WI38 (cell line): ENCODE data around the gene ASCL5.

Experiments used
- H3K4me3 ChIP-seq: 2 replicates; pipeline ENCODE4 v1.5.1; 2011; ENCODE audit warnings: low read depth, mild to moderate bottlenecking, control low read depth, low read length
- CTCF ChIP-seq: IDR thresholded peaks from 2 replicates; pipeline ENCODE4 v1.5.1; 2012; ENCODE audit warnings: low read depth, mild to moderate bottlenecking, control low read depth, low read length

The ASCL5 gene

GRCh38 chr1:201142849-201143725, 16.1 kb upstream of the ASCL5 start:
- no peak for TF ChIP-seq CTCF
- H3K4me3 ChIP-seq, result no peak overlapping the region

DNA sequence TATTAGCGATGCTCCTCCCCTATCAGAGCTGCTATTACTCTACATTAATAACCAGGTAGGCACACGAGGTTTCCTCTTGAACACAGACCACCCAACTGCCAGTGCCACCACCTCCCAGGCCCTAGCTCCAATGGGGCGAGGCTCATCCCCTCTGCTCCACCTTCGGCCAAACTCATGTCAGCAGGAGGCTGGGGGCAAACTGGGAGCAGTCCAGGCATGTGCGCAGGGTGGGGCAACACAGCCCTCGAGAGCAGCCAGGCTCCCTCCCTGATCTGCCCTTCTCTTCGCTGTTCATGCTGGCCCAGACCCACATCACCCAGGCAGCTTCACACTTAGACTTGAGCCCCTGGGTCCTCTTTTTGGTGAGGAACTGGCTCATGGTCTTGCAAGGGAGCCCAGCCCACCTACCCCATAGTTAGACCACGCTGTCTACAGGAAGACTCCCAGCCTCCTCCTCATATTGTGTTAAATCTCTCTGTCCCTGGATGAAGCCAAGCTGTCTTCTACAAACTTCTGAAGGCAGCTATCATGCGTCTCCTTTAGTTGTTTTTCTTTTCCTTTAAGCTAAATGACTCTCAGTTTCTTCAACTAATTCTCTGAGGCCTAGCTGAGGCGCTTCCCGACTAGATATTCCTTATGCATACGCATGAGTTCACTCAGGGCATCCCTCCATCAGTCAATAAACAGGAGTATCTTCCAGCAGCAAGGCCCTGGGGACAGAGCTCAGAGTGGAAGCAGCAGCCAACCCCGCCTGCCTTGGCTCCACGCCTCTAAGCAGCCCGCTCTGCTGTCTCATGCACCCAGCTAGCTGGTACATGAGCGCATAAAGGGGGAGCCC, 15.2 kb upstream of the ASCL5 start:
- no peak for TF ChIP-seq CTCF
- no peak overlapping the region for H3K4me3 ChIP-seq

DNA sequence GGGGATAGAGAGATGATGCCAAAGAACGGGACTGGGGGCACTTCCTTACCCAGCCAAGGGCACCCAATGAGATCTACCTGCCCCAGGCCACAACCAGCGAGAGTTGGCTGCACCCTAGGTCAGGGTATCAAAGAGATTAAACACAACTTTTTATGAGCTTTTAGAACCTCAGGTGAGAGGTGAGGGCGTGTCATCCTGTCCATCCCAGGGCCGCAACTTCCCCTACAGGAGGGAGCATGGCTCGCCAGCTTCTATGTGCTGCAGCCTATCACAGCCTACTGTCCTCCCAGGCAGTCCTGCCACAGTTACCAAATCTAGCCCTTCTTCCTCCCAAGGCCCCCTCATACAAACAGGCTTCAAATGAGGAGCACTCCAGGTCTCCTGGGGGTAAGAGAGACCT, 14.4 kb upstream of the ASCL5 start:
- TF ChIP-seq CTCF, result no peak
- H3K4me3 ChIP-seq, result no peak overlapping the region

DNA sequence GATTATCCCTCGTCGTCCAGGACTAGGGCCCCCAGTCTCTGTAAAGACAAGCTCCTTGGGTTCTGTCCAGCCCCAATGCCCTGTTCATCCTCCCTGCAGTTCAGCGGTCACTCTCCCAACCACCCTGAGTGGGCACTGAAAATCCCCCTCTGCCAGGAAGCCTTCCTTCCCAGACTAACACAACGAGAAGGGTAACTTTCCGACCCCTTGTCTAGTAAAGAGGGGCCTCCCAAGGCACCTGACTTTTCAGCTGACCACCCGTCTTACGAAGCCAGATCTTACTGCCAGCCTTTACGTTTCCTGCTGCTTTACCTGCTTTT, 13.9 kb upstream of the ASCL5 start:
- H3K4me3 ChIP-seq, result no peak overlapping the region
- TF ChIP-seq CTCF, result no peak

GRCh38 chr1:201140235-201140940, 13.4 kb upstream of the ASCL5 start:
- H3K4me3 ChIP-seq, result no peak overlapping the region
- TF ChIP-seq CTCF, result no peak

- TF ChIP-seq CTCF, result no peak
- no peak overlapping the region for H3K4me3 ChIP-seq
Measured at GRCh38 chr1:201139756-201140155, 12.8 kb upstream of the ASCL5 start.
